Neural progenitor cell (in vitro differentiated cells): Measurements from ENCODE around the gene RPS27A. TPM values are rescaled to one million over a fixed set of nuclear protein-coding genes. Genes with fewer than 3 reads are reported as not detected.
"Not testable (repeated sequence)": the region's sequence is repeated elsewhere in the genome, so short reads cannot be mapped to it uniquely, and the experiment has no call there.

Experiments
- DNase-seq: peaks from one replicate; pipeline ENCODE4 v3.0.0-alpha.2; 2016; ENCODE audit warnings: low spot score
- H2AFZ ChIP-seq: fragments of 200-600 bp; sonication (generic); replicated peaks from 2 replicates; pipeline ENCODE4 v1.6.1; 2016; ENCODE audit warnings: antibody characterized with exemption
- H3F3A ChIP-seq: fragments of 200-600 bp; sonication (generic); 2 replicates; pipeline ENCODE4 v1.6.1; 2016; ENCODE audit warnings: antibody characterized with exemption, low read depth
- H3K27ac ChIP-seq: fragments of 200-600 bp; sonication (generic); 2 replicates; pipeline ENCODE4 v1.5.1; 2016; ENCODE audit warnings: mild to moderate bottlenecking
- H3K27me3 ChIP-seq: fragments of 200-600 bp; sonication (generic); 2 replicates; pipeline ENCODE4 v1.6.1; 2016; ENCODE audit warnings: mild to moderate bottlenecking, moderate library complexity
- H3K36me3 ChIP-seq: fragments of 200-600 bp; sonication (generic); 2 replicates; pipeline ENCODE4 v1.5.1; 2016
- H3K4me1 ChIP-seq: fragments of 200-600 bp; sonication (generic); 2 replicates; pipeline ENCODE4 v1.6.1; 2016; ENCODE audit warnings: mixed run types
- H3K4me2 ChIP-seq: fragments of 200-600 bp; sonication (generic); 2 replicates; pipeline ENCODE4 v1.6.1; 2016
- H3K4me3 ChIP-seq: fragments of 200-600 bp; sonication (generic); 2 replicates; pipeline ENCODE4 v1.5.1; 2016
- H3K79me2 ChIP-seq: fragments of 200-600 bp; sonication (generic); 2 replicates; pipeline ENCODE4 v1.6.1; 2016; ENCODE audit warnings: low read depth
- H3K9ac ChIP-seq: fragments of 200-600 bp; sonication (generic); 2 replicates; pipeline ENCODE4 v1.6.1; 2016
- H3K9me3 ChIP-seq: fragments of 200-600 bp; sonication (generic); 2 replicates; pipeline ENCODE4 v1.5.1; 2016; ENCODE audit warnings: low read depth
- H4K20me1 ChIP-seq: fragments of 200-600 bp; sonication (generic); 2 replicates; pipeline ENCODE4 v1.6.1; 2016; ENCODE audit warnings: low read depth
- H3K27ac Mint-ChIP-seq: 3 replicates; pipeline ENCODE4 v1.8.0; 2021; ENCODE audit warnings: mixed read lengths
- H3K27me3 Mint-ChIP-seq: 2 replicates; pipeline ENCODE4 v1.8.0; 2022; ENCODE audit warnings: low read depth, mild to moderate bottlenecking, inconsistent platforms, moderate library complexity, mixed read lengths; ENCODE audit not compliant: insufficient read depth
- H3K36me3 Mint-ChIP-seq: 3 replicates; pipeline ENCODE4 v1.8.0; 2021; ENCODE audit warnings: mixed read lengths
- H3K4me1 Mint-ChIP-seq: 3 replicates; pipeline ENCODE4 v1.8.0; 2021; ENCODE audit warnings: mixed read lengths
- H3K4me3 Mint-ChIP-seq: 3 replicates; pipeline ENCODE4 v1.8.0; 2021; ENCODE audit warnings: mild to moderate bottlenecking, moderate library complexity, mixed read lengths
- H3K9me3 Mint-ChIP-seq: 3 replicates; pipeline ENCODE4 v1.8.0; 2020; ENCODE audit warnings: mixed read lengths
- CTCF ChIP-seq: fragments of 200-600 bp; sonication (generic); IDR thresholded peaks from 2 replicates; pipeline ENCODE4 v1.5.1; 2017; ENCODE audit warnings: antibody characterized with exemption, mild to moderate bottlenecking
- EZH2 ChIP-seq: fragments of 200-600 bp; sonication (generic); IDR thresholded peaks from 2 replicates; pipeline ENCODE4 v1.6.1; 2017; ENCODE audit warnings: antibody characterized with exemption, mild to moderate bottlenecking, moderate library complexity
- EZH2phosphoT487 ChIP-seq: fragments of 200-600 bp; sonication (generic); IDR thresholded peaks from 2 replicates; pipeline ENCODE4 v1.6.1; 2017; ENCODE audit warnings: antibody characterized with exemption
- total RNA-seq: library from RNA; depleted of rRNA; stranded (reverse); fragments of >200 nt; gene quantifications from 2 replicates; pipeline ENCODE4 v1.2.3, GENCODE V29; 2015; ENCODE audit warnings: low replicate concordance

The RPS27A gene
- total RNA-seq, 1 donor from 2014 or later = 2,741 TPM

- H3K4me3 ChIP-seq = peak overlapping the region; percentile 94
- Mint-ChIP-seq H3K4me3 (peak overlapping the region; percentile 91), H3K4me1 (peaks cover 14% of the 10 kb centered on the region), H3K27ac (peak overlapping the region; percentile 73), H3K36me3 (peaks cover 2% of the 10 kb centered on the region), H3K27me3 (peaks cover 8% of the 10 kb centered on the region), H3K9me3 (no peaks in the 10 kb centered on the region)
- TF ChIP-seq CTCF = no peak
- TF ChIP-seq EZH2 = no peak
- no peak for TF ChIP-seq EZH2phosphoT487
- H3K27me3 ChIP-seq = no peaks in the 10 kb centered on the region
- peak overlapping the region; percentile 99 for H2AFZ ChIP-seq
- peak overlapping the region; percentile 85 for H3K9ac ChIP-seq
- H3K36me3 ChIP-seq = peaks cover 3% of the 10 kb centered on the region
- peaks cover 15% of the 10 kb centered on the region for H3F3A ChIP-seq
- H3K4me1 ChIP-seq = peaks cover 5% of the 10 kb centered on the region
- no peaks in the 10 kb centered on the region for H4K20me1 ChIP-seq
- peak overlapping the region; percentile 64 for H3K27ac ChIP-seq
- peak overlapping the region; percentile 93 for H3K4me2 ChIP-seq
- H3K79me2 ChIP-seq = peaks cover 13% of the 10 kb centered on the region
- peak; percentile 12 for DNase-seq
- no peaks in the 10 kb centered on the region for H3K9me3 ChIP-seq
These were observed 35.9 kb downstream of the RPS27A start for GRCh38 chr2:55268288-55268906.

GRCh38 chr2:55268907-55269644 lies 36.6 kb downstream of the RPS27A start, which contains the start of gene MTIF2:
Gene MTIF2 (minus strand): TSS chr2:55269231. CDS start chr2:55263858, 5,373 bp downstream.
- Mint-ChIP-seq H3K36me3 (peaks cover 2% of the 10 kb centered on the region), H3K4me3 (peak within 1 kb of the TSS; percentile 91), H3K27ac (peak within 1 kb of the TSS; percentile 73), H3K27me3 (peaks cover 8% of the 10 kb centered on the region), H3K4me1 (peaks cover 14% of the 10 kb centered on the region), H3K9me3 (no peaks in the 10 kb centered on the region)
- Histone ChIP-seq H3F3A (peaks cover 15% of the 10 kb centered on the region), H3K36me3 (peaks cover 3% of the 10 kb centered on the region), H3K4me2 (peak within 1 kb of the TSS; percentile 93), H3K9me3 (no peaks in the 10 kb centered on the region), H3K27me3 (no peaks in the 10 kb centered on the region), H3K4me3 (peak within 1 kb of the TSS; percentile 94), H3K9ac (peak within 1 kb of the TSS; percentile 85), H4K20me1 (no peaks in the 10 kb centered on the region), H3K27ac (peak within 1 kb of the TSS; percentile 64), H3K4me1 (peaks cover 5% of the 10 kb centered on the region), H2AFZ (peak within 1 kb of the TSS; percentile 99), H3K79me2 (peaks cover 13% of the 10 kb centered on the region)
- peak; percentile 96 for DNase-seq
- peak; percentile 27 for TF ChIP-seq EZH2
- peak; percentile 24 for TF ChIP-seq CTCF
- TF ChIP-seq EZH2phosphoT487 = no peak

GRCh38 chr2:55269645-55269990 lies 37.1 kb downstream of the RPS27A start:
- Histone ChIP-seq H3K27me3 (no peaks in the 10 kb centered on the region), H3K9me3 (no peaks in the 10 kb centered on the region), H3K9ac (no peak overlapping the region), H3K4me1 (peaks cover 5% of the 10 kb centered on the region), H4K20me1 (no peaks in the 10 kb centered on the region), H3K4me2 (peak overlapping the region; percentile 93), H3K4me3 (peak overlapping the region; percentile 94), H3K36me3 (peaks cover 3% of the 10 kb centered on the region), H3K79me2 (peaks cover 13% of the 10 kb centered on the region), H3F3A (peaks cover 15% of the 10 kb centered on the region), H3K27ac (no peak overlapping the region), H2AFZ (peak overlapping the region; percentile 99)
- no peak for TF ChIP-seq EZH2
- TF ChIP-seq CTCF = no peak
- TF ChIP-seq EZH2phosphoT487 = no peak
- Mint-ChIP-seq H3K4me1 (peaks cover 14% of the 10 kb centered on the region), H3K36me3 (no peaks in the 10 kb centered on the region), H3K9me3 (no peaks in the 10 kb centered on the region), H3K27ac (peak overlapping the region; percentile 73), H3K27me3 (peaks cover 8% of the 10 kb centered on the region), H3K4me3 (peak overlapping the region; percentile 91)
- no peak for DNase-seq

GRCh38 chr2:55274346-55274745 lies 41.9 kb downstream of the RPS27A start:
- H3K4me3 Mint-ChIP-seq, H3K9ac ChIP-seq, H4K20me1 ChIP-seq, H3K4me3 ChIP-seq, DNase-seq, H3K9me3 Mint-ChIP-seq, H3K79me2 ChIP-seq, H2AFZ ChIP-seq, H3K27ac Mint-ChIP-seq, H3K4me2 ChIP-seq, H3K9me3 ChIP-seq, H3K36me3 ChIP-seq, H3K36me3 Mint-ChIP-seq, H3F3A ChIP-seq, H3K27me3 ChIP-seq, H3K4me1 ChIP-seq, H3K27me3 Mint-ChIP-seq, H3K27ac ChIP-seq: not testable (repeated sequence)
- H3K4me1 Mint-ChIP-seq = peaks cover 15% of the 10 kb centered on the region
